Measurements from ENCODE around the gene BRINP2.

- TF ChIP-seq CTCF (optimal IDR thresholded peaks at IDR 0.05 in 1 of 3, IDR thresholded peaks at IDR 0.05 in 1 of 3, conservative IDR thresholded peaks at IDR 0.05 in 1 of 3; ENCODE audit: extremely low read depth in 1 of 3, insufficient read depth in 2 of 3, low read length in 3 of 3) (no peak), EZH2 (IDR thresholded peaks at IDR 0.05; ENCODE audit: low read length) (no peak)
Measured at GRCh38 chr1:177230228-177231016, 59.7 kb downstream of the BRINP2 start.

Data from keratinocyte (primary cell).